Fibroblast of pulmonary artery (primary cell): ENCODE measurements around the gene IQCE.

Source experiments
- DNase-seq: peaks from one replicate; pipeline ENCODE4 v3.0.0-alpha.2; 2010; ENCODE audit warnings: low read depth
- H3K4me3 ChIP-seq: replicated peaks from 2 replicates; pipeline ENCODE4 v1.5.1; 2011; ENCODE audit warnings: low read depth, mild to moderate bottlenecking, control low read depth, low read length, moderate library complexity
- CTCF ChIP-seq: IDR thresholded peaks from 2 replicates; pipeline ENCODE4 v1.5.1; 2011; ENCODE audit warnings: mild to moderate bottlenecking, control low read depth, low read length, inconsistent platforms; ENCODE audit errors: missing control alignments

The IQCE gene

GRCh38 chr7:2650451-2650850, 91.7 kb downstream of the IQCE start:
- no peak for TF ChIP-seq CTCF
- H3K4me3 ChIP-seq: no peak overlapping the region
- DNase-seq: no peak

- no peak for TF ChIP-seq CTCF
- DNase-seq: no peak
- no peak overlapping the region for H3K4me3 ChIP-seq
Measured at GRCh38 chr7:2651336-2651735, 92.6 kb downstream of the IQCE start.

- no peak for TF ChIP-seq CTCF
- H3K4me3 ChIP-seq: no peak overlapping the region
- DNase-seq: no peak
Measured at GRCh38 chr7:2651847-2652735, 93.3 kb downstream of the IQCE start.

- DNase-seq: no peak
- no peak for TF ChIP-seq CTCF
- H3K4me3 ChIP-seq: no peak overlapping the region
Measured at GRCh38 chr7:2652736-2653060, 93.9 kb downstream of the IQCE start.

- H3K4me3 ChIP-seq: no peak overlapping the region
- no peak for DNase-seq
- TF ChIP-seq CTCF: no peak
Measured at GRCh38 chr7:2654059-2654458, 95.3 kb downstream of the IQCE start.

- TF ChIP-seq CTCF: no peak
- DNase-seq: no peak
- no peak overlapping the region for H3K4me3 ChIP-seq
Measured at GRCh38 chr7:2655870-2656614, 97.3 kb downstream of the IQCE start.

- TF ChIP-seq CTCF: no peak
- H3K4me3 ChIP-seq: no peak overlapping the region
- no peak for DNase-seq
Measured at GRCh38 chr7:2657208-2657607, 98.4 kb downstream of the IQCE start.
